Mesenchymal stem cell (in vitro differentiated cells and primary cell): ENCODE results near the gene ROCK2.

Experiments
- DNase-seq: peaks from one replicate; pipeline ENCODE4 v3.0.0-alpha.2; 2013
- H2AFZ ChIP-seq: one replicate; pipeline ENCODE4 v1.6.1; 2013; ENCODE audit warnings: low read depth, mild to moderate bottlenecking, control low read depth, inconsistent platforms, low read length, moderate library complexity
- H2AK5ac ChIP-seq: 2 replicates; pipeline ENCODE4 v1.6.1; 2013; ENCODE audit warnings: low read length, moderate library complexity, mild to moderate bottlenecking, inconsistent platforms; ENCODE audit not compliant: severe bottlenecking
- H2BK120ac ChIP-seq: one replicate; pipeline ENCODE4 v1.6.1; 2013; ENCODE audit warnings: low read depth, mild to moderate bottlenecking, inconsistent platforms, low read length, moderate library complexity
- H2BK12ac ChIP-seq, 2 experiments: one replicate each; pipeline ENCODE4 v1.6.1; 2013; ENCODE audit warnings: inconsistent platforms in 2 of 2, low read length in 2 of 2, mild to moderate bottlenecking in 2 of 2, moderate library complexity in 2 of 2, control low read depth in 1 of 2
- H2BK15ac ChIP-seq: one replicate; pipeline ENCODE4 v1.6.1; 2013; ENCODE audit warnings: mild to moderate bottlenecking, low read depth, inconsistent platforms; ENCODE audit not compliant: poor library complexity, severe bottlenecking
- H2BK5ac ChIP-seq: 2 replicates; pipeline ENCODE4 v1.6.1; 2013; ENCODE audit warnings: low read depth, mild to moderate bottlenecking, low read length, control low read depth, inconsistent platforms; ENCODE audit not compliant: poor library complexity, severe bottlenecking
- H3K14ac ChIP-seq, 2 experiments: one replicate each; pipeline ENCODE4 v1.6.1; 2013; ENCODE audit warnings: inconsistent platforms in 2 of 2, low read length in 2 of 2, control low read depth in 1 of 2, mild to moderate bottlenecking in 1 of 2, moderate library complexity in 1 of 2
- H3K18ac ChIP-seq, 2 experiments: one replicate each; pipeline ENCODE4 v1.6.1; 2013; ENCODE audit warnings: inconsistent platforms in 2 of 2, low read length in 2 of 2, control low read depth in 1 of 2, low read depth in 1 of 2, mild to moderate bottlenecking in 1 of 2
- H3K23ac ChIP-seq, 2 experiments: one replicate each; pipeline ENCODE4 v1.6.1; 2013; ENCODE audit warnings: inconsistent platforms in 2 of 2, low read length in 2 of 2, mild to moderate bottlenecking in 2 of 2, moderate library complexity in 2 of 2, control low read depth in 1 of 2
- H3K27ac ChIP-seq: 2 replicates; pipeline ENCODE4 v1.5.1; 2013; ENCODE audit warnings: mild to moderate bottlenecking, moderate library complexity, low read length, control low read depth, inconsistent platforms; ENCODE audit not compliant: poor library complexity, severe bottlenecking
- H3K27me3 ChIP-seq, 2 experiments: 2 replicates each; pipeline versions ENCODE4 v1.6.1 to v1.7.0; 2013; ENCODE audit warnings: low read length in 2 of 2, mild to moderate bottlenecking in 2 of 2, moderate library complexity in 2 of 2, control low read depth in 1 of 2, inconsistent platforms in 1 of 2; ENCODE audit not compliant: control insufficient read depth in 1 of 2, insufficient read depth in 1 of 2
- H3K36me3 ChIP-seq, 2 experiments: 2 replicates each; pipeline versions ENCODE4 v1.6.1 to v1.7.0; 2013; ENCODE audit warnings: low read length in 2 of 2, control low read depth in 1 of 2, inconsistent platforms in 1 of 2, low read depth in 1 of 2, mild to moderate bottlenecking in 1 of 2; ENCODE audit not compliant: insufficient read depth in 2 of 2, control insufficient read depth in 1 of 2
- H3K4ac ChIP-seq, 2 experiments: one replicate each; pipeline ENCODE4 v1.6.1; 2013; ENCODE audit warnings: inconsistent platforms in 2 of 2, low read length in 2 of 2, mild to moderate bottlenecking in 2 of 2, moderate library complexity in 2 of 2, control low read depth in 1 of 2, low read depth in 1 of 2
- H3K4me1 ChIP-seq: 2 replicates; pipeline ENCODE4 v1.6.1; 2013; ENCODE audit warnings: low read depth, low read length, control low read depth; ENCODE audit not compliant: control insufficient read depth, insufficient read depth
- H3K4me2 ChIP-seq: 2 replicates; pipeline ENCODE4 v1.6.1; 2013; ENCODE audit warnings: low read length, mild to moderate bottlenecking, inconsistent platforms; ENCODE audit not compliant: poor library complexity, severe bottlenecking
- H3K4me3 ChIP-seq, 2 experiments: 2 replicates each; pipeline versions ENCODE4 v1.5.1 to v1.7.0; 2013; ENCODE audit warnings: low read length in 2 of 2, mild to moderate bottlenecking in 2 of 2, control low read depth in 1 of 2, low read depth in 1 of 2; ENCODE audit not compliant: insufficient read depth in 1 of 2
- H3K79me1 ChIP-seq: replicated peaks from 2 replicates; pipeline ENCODE4 v1.6.1; 2013; ENCODE audit warnings: mild to moderate bottlenecking, control low read depth, low read length, inconsistent platforms; ENCODE audit not compliant: poor library complexity, severe bottlenecking
- H3K9ac ChIP-seq: 2 replicates; pipeline ENCODE4 v1.7.0; 2013; ENCODE audit warnings: mild to moderate bottlenecking, low read length, moderate library complexity
- H3K9me3 ChIP-seq: 2 replicates; pipeline ENCODE4 v1.7.0; 2013; ENCODE audit warnings: mild to moderate bottlenecking, low read length; ENCODE audit not compliant: control insufficient read depth
- H4K8ac ChIP-seq: one replicate; pipeline ENCODE4 v1.6.1; 2013; ENCODE audit warnings: inconsistent platforms, mild to moderate bottlenecking, low read length, moderate library complexity
- H4K91ac ChIP-seq: one replicate; pipeline ENCODE4 v1.6.1; 2013; ENCODE audit warnings: mild to moderate bottlenecking, low read length, inconsistent platforms
- WGBS: methylation state at CpG from one replicate; pipeline ENCODE4 v1.1.7; 2013; ENCODE audit warnings: mixed read lengths; 5-methylcytosine and 5-hydroxymethylcytosine counted together

Gene ROCK2

DNA sequence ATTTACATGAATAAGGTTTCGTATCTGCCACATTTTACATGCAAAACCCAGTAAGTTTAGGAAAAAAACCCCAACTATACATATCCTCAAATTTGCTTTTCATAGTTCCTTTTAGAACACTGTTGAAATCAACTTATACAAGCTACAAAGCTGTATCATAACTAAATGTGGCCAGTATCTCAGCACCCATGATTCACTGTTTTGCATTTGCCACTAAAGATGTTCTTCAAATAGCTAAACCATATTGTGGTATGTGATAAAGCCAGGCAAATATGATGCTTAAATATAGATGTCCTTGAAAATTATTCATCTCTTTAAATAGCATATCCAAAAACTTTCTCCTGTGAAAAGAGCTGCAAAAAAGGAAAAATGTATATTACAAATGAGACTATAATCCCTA is 29.9 kb downstream of the ROCK2 start:
- no peak overlapping the region for H2AFZ ChIP-seq
- H3K4me1 ChIP-seq, result no peaks in the 10 kb centered on the region
- no peak overlapping the region for H3K27ac ChIP-seq
- no peak overlapping the region for H2BK120ac ChIP-seq
- no peak overlapping the region for H2AK5ac ChIP-seq
- no peak overlapping the region for H2BK15ac ChIP-seq
- no peak overlapping the region for H2BK12ac ChIP-seq
- H3K36me3 ChIP-seq, result no peaks in the 10 kb centered on the region
- H3K4ac ChIP-seq, result no peak overlapping the region
- H3K27me3 ChIP-seq, result no peaks in the 10 kb centered on the region
- WGBS, result 97% methylated on average over 1 of the region's 1 CpG
- no peak overlapping the region for H3K23ac ChIP-seq
- H3K4me2 ChIP-seq, result no peak overlapping the region
- H3K14ac ChIP-seq, result no peak overlapping the region
- H3K9ac ChIP-seq, result no peak overlapping the region
- no peak overlapping the region for H3K18ac ChIP-seq
- no peak overlapping the region for H2BK5ac ChIP-seq
- H4K91ac ChIP-seq, result no peak overlapping the region
- H3K4me3 ChIP-seq, result no peak overlapping the region
- no peak for DNase-seq
- no peaks in the 10 kb centered on the region for H3K9me3 ChIP-seq
- H3K79me1 ChIP-seq, result peaks cover 1% of the 10 kb centered on the region
- H4K8ac ChIP-seq, result no peak overlapping the region

DNA sequence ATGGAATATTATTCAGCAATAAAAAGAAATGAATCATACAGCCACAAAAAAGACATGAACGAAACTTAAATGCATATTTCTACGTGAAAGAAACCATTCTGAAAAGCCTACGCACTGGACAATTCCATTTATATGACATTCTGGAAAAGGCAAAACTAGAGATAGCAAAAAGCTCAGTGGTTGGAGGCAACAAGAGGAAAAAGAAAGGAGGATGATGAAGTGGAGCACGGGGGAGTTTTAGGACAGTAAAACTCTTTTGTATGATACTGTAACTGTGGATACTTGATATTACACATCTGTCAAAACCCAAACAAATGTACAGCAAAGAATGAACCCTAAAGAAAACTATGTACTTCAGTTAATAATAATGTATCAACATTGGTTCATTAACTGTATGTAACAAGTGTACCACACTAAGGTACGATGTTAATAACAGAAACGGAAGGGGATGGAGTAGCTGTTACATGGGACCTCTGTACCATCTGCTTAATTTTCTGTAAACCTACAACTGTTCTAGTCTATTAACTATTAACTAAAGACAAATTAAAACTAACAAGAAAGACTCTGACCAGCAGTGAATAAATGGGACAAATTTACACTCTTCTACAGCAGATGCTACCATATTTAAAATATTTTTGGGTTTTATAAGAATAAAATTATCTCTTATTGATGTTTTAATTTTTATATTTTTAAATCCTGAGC is 31.5 kb downstream of the ROCK2 start:
- Histone ChIP-seq H3K27ac (no peak overlapping the region), H4K8ac (no peak overlapping the region), H3K27me3 (no peaks in the 10 kb centered on the region), H3K23ac (no peak overlapping the region), H3K4me2 (no peak overlapping the region), H3K79me1 (peaks cover 1% of the 10 kb centered on the region), H2BK15ac (no peak overlapping the region), H2BK5ac (no peak overlapping the region), H3K9ac (no peak overlapping the region), H3K9me3 (no peaks in the 10 kb centered on the region), H3K36me3 (no peaks in the 10 kb centered on the region), H3K4me1 (no peaks in the 10 kb centered on the region), H2BK12ac (no peak overlapping the region), H4K91ac (no peak overlapping the region), H3K14ac (no peak overlapping the region), H2BK120ac (no peak overlapping the region), H2AK5ac (no peak overlapping the region), H3K4ac (no peak overlapping the region), H3K4me3 (no peak overlapping the region), H3K18ac (no peak overlapping the region), H2AFZ (no peak overlapping the region)
- 94% methylated on average over 2 of the region's 6 CpGs for WGBS
- no peak for DNase-seq

DNA sequence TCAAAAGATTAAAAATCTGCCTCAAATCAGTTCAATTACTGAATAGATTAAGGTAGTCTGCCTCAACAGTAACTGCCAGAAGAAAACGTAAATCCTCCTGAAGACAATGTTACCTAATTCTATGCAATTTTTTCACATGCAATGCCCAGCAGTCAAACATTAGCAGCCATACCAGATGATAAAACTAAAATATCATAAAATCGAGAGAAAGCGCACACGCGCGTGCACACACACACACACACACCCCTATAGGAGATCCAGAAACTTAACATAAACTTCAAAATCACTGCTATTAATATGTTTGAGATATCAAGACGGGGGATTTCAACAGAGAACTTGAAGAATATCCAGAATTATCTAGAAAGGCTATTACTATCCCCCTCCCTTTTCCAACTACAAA is 32.9 kb downstream of the ROCK2 start:
- H3K4me1 ChIP-seq, result no peaks in the 10 kb centered on the region
- no peak overlapping the region for H3K4me3 ChIP-seq
- no peak overlapping the region for H3K9ac ChIP-seq
- H2BK12ac ChIP-seq, result no peak overlapping the region
- no peak overlapping the region for H3K4ac ChIP-seq
- H3K36me3 ChIP-seq, result no peaks in the 10 kb centered on the region
- H3K23ac ChIP-seq, result no peak overlapping the region
- no peak overlapping the region for H2BK120ac ChIP-seq
- no peak for DNase-seq
- H3K4me2 ChIP-seq, result no peak overlapping the region
- no peak overlapping the region for H3K18ac ChIP-seq
- no peak overlapping the region for H4K8ac ChIP-seq
- H3K14ac ChIP-seq, result no peak overlapping the region
- H3K79me1 ChIP-seq, result peaks cover 1% of the 10 kb centered on the region
- no peak overlapping the region for H2BK5ac ChIP-seq
- H4K91ac ChIP-seq, result no peak overlapping the region
- no peak overlapping the region for H2AK5ac ChIP-seq
- no peaks in the 10 kb centered on the region for H3K9me3 ChIP-seq
- no peak overlapping the region for H3K27ac ChIP-seq
- no peak overlapping the region for H2BK15ac ChIP-seq
- 79% methylated on average over 7 of the region's 7 CpGs for WGBS
- H3K27me3 ChIP-seq, result no peaks in the 10 kb centered on the region
- no peak overlapping the region for H2AFZ ChIP-seq

DNA sequence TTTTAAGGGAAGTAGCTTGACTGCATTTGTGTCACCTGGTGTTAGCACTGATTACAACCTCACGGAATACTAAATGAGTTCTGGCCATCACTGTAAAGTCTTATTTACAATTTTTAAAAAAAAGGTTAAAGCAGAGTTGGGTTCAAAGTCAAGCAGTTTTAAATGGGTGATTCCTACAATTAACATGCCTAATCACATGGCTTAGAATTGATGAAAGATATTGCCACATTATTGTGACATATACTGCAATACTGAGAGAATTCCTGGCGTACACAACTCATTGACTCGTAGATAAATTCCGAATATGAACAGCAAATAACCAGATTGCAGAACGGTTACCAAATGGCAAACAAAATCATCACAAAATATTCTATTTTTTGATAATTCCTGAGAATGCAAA is 34.2 kb downstream of the ROCK2 start:
- no peak overlapping the region for H3K4me3 ChIP-seq
- H4K8ac ChIP-seq, result no peak overlapping the region
- no peak overlapping the region for H3K4ac ChIP-seq
- H3K27ac ChIP-seq, result no peak overlapping the region
- no peaks in the 10 kb centered on the region for H3K4me1 ChIP-seq
- WGBS, result 50% methylated on average over 2 of the region's 5 CpGs
- no peak overlapping the region for H3K18ac ChIP-seq
- H2BK120ac ChIP-seq, result no peak overlapping the region
- no peak overlapping the region for H3K14ac ChIP-seq
- H3K23ac ChIP-seq, result no peak overlapping the region
- DNase-seq, result no peak
- H2BK15ac ChIP-seq, result no peak overlapping the region
- H3K27me3 ChIP-seq, result no peaks in the 10 kb centered on the region
- H3K9me3 ChIP-seq, result no peaks in the 10 kb centered on the region
- peaks cover 1% of the 10 kb centered on the region for H3K79me1 ChIP-seq
- H3K36me3 ChIP-seq, result no peaks in the 10 kb centered on the region
- H2BK12ac ChIP-seq, result no peak overlapping the region
- no peak overlapping the region for H4K91ac ChIP-seq
- H2BK5ac ChIP-seq, result no peak overlapping the region
- H3K4me2 ChIP-seq, result no peak overlapping the region
- H2AK5ac ChIP-seq, result no peak overlapping the region
- H3K9ac ChIP-seq, result no peak overlapping the region
- H2AFZ ChIP-seq, result no peak overlapping the region
